Fibroblast of the aortic adventitia (primary cell): ENCODE measurements around the gene TCERG1L. TPM values are rescaled to one million over a fixed set of nuclear protein-coding genes. Genes with fewer than 3 reads are reported as not detected.

Experiments used
- DNase-seq: peaks from one replicate; pipeline ENCODE4 v3.0.0-alpha.2; 2010; ENCODE audit warnings: low read depth
- H3K4me3 ChIP-seq: 2 replicates; pipeline ENCODE4 v1.5.1; 2011; ENCODE audit warnings: low read depth, mild to moderate bottlenecking, control low read depth, low read length, moderate library complexity
- total RNA-seq: library from RNA; depleted of rRNA; stranded (reverse); fragments of >200 nt; gene quantifications from 2 replicates; pipeline ENCODE4 v1.2.3, GENCODE V29; 2012; ENCODE audit warnings: low replicate concordance
- TF ChIP-seq, protein P1 (sequence below): IDR thresholded peaks from 2 replicates; pipeline ENCODE4 v1.5.1; 2011; ENCODE audit warnings: mild to moderate bottlenecking, low read length, control low read depth, inconsistent platforms; ENCODE audit not compliant: insufficient read depth

Gene TCERG1L
- total RNA-seq, 1 donor = not detected

DNA sequence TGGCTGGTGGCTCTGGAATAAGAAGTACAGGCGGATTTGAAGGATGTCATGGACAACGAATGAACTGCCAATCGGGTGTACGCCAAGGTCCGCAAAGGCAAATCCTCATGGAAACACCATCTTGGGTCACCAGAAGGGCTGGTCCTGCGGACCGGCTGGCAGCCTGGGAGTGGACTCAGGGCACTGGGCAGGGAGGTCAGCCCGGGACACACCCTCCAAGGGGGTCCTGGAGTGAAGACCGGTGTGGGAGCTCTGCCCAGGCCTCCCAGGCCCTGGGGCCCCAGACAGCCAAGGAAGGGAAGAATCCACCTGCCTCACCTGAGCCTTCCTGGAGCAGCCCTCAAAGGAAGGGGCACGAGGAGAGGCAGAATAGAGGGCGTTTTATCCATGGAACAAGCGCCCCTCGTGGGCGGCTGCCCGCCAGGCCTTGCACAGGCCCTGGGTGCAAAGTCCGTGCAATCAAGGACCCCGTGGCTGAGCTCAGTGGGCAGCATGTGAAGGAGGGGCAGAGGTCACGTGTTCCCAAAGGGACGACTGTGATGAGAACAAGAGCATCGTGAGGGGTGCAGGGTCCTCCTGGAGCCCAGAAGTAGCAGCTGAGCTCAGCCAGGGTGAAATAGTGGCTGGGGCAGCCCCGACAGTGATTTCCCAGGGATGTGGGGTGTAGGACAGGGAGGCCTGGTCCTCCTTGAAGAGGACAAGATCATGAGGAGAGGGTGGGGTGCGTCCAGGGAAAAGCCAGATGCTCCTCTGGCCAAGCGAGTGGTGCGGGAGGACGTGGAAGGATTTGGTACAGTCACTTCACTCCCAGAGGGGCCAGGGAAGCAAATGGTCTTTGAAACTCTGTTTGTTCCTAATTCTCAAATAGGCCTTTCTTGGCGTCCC, 105.2 kb downstream of the TCERG1L start:
- DNase-seq = no peak
- H3K4me3 ChIP-seq = no peak overlapping the region
- TF ChIP-seq, protein P1, sequence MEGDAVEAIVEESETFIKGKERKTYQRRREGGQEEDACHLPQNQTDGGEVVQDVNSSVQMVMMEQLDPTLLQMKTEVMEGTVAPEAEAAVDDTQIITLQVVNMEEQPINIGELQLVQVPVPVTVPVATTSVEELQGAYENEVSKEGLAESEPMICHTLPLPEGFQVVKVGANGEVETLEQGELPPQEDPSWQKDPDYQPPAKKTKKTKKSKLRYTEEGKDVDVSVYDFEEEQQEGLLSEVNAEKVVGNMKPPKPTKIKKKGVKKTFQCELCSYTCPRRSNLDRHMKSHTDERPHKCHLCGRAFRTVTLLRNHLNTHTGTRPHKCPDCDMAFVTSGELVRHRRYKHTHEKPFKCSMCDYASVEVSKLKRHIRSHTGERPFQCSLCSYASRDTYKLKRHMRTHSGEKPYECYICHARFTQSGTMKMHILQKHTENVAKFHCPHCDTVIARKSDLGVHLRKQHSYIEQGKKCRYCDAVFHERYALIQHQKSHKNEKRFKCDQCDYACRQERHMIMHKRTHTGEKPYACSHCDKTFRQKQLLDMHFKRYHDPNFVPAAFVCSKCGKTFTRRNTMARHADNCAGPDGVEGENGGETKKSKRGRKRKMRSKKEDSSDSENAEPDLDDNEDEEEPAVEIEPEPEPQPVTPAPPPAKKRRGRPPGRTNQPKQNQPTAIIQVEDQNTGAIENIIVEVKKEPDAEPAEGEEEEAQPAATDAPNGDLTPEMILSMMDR = no peak

DNA sequence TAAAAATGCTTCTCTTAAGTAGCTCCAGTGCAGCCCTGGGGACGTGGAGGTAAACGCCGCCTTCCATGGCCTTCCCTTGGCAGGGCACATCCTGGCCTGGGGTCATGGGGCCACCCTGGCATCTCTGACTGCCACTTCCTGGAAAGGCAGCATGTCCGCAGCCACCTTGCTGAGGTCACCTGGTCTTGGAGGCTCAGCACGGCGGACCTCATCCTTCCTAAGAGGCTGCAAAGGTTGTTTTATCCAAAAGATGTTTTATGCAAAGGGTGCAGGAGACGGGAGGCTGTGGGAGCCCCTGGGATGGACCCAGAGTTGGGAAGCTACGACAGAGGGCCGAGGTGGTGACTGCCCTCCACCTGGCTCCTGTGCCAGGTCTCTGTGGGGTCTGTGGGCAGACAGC, 106.0 kb downstream of the TCERG1L start:
- no peak for DNase-seq
- TF ChIP-seq, protein P1 = no peak

DNA sequence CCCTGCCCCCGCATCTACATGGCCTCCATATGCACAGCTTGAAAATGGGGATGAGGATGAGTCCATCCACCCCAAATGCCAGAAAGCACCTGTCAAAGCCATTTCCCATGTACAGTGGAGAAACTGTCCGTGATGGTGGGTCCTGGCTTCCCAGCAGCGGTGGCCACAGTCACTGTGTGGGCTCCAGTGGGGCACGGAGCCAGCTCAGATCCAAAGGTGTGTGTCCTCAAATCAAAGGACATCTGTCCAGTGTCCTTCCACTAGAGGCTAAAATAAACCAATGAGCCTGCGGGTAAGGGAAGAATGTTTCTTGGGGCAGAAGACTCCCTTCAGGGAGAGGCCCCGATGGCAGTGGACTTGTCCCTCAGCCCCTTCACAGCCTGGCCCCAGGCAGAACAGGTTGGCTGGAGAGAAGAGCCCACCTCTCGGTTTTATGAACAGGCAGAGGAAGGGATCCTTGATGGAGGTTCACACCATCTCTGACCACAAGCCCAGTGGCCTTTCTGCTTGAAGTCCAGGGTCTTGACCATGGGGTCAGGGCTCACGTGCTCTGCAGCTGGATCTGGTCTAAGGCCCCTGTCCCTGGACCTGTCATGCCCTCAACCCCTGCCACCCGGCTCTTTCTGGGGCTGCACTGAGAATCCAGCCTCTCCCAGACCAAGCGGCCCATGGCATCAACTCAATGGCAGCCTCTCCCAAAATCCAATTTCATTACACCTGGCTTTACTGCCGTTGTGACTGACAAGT, 106.9 kb downstream of the TCERG1L start:
- no peak overlapping the region for H3K4me3 ChIP-seq
- TF ChIP-seq, protein P1 = no peak
- DNase-seq = no peak

More for the DNA sequence above, 106.0 kb downstream of the TCERG1L start:
- no peak overlapping the region for H3K4me3 ChIP-seq

DNA sequence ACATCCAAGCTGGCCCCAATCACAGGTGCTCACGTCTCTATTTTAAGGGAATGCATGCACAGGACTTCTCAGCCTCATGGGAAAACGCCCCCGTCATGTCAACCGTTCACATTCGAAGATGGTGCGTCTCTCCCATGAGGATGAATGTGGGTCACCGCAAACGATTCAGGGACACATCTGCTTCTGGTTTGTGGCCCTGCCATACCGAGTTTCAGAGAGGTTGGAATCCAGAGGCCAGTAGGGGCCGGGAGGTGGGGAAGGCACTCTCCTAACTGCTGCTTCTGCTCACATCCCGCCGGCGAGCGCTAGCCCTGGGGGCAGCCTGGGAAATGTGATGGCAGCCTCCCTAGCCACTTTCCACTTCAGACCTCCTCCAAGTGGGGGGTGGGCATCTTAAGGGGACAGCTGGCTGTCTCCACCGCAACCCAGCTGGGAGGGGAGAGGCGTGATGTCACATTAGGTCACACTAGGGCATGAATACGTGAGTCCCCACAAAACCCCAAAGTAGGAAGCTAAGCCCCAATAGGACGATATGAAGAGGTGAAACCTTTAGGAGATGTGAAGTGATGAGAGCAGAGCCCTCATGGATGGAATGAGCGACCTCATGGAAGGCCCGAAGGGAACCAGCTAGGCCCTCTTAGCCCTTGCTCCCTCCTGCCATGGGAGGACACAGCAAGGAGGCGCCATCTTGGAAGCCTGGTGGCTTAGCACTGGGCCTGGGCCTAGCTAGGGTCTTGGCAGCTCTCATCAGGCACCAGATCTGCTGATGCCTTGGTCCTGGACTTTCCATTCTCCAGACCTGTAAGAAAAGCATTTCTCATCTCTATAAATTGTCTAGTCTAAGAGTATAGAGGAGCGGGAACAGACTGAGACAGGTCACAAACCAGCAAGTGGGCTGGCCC, 107.8 kb downstream of the TCERG1L start:
- no peak for DNase-seq
- TF ChIP-seq, protein P1 = no peak

DNA sequence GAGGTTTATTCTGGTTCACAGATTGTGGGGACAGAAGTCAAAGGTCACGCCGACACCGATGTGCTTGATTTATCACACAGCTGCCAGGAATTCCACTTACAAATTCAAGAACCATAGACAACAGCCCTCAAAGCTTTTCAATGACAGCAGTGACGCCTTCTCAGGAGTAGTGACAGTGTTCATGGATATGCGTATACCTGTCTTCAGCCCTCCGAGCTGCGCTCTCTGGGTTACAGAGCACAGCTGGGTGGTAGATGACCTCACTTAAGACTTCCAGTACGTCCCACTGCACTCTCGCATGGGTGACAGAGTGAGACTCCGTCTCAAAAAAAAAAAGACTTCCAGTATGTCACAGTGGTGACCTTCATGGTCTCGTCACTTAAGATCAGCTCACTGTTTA, 108.5 kb downstream of the TCERG1L start:
- no peak overlapping the region for H3K4me3 ChIP-seq
- TF ChIP-seq, protein P1 = no peak
- no peak for DNase-seq

More for the DNA sequence above, 107.8 kb downstream of the TCERG1L start:
- no peak overlapping the region for H3K4me3 ChIP-seq
